Lung (tissue), 12 donors: ENCODE results near the gene CPT1A. TPM values are rescaled to one million over a fixed set of nuclear protein-coding genes. Genes with fewer than 3 reads are reported as not detected.

Experiments used
- ATAC-seq: fragments of 200-7000 bp; cut with Tn5 transposase; one replicate; pipeline ENCODE4 v1.9.1; 2020; ENCODE audit warnings: moderate number of reproducible peaks; ENCODE audit not compliant: insufficient read depth, low FRiP score
- DNase-seq, 3 donors: peaks; one replicate each; pipeline ENCODE4 v3.0.0-alpha.2; 2013 to 2017
- H3K27ac ChIP-seq, 2 donors: one replicate each; pipeline ENCODE4 v1.5.1; 2013; ENCODE audit warnings: mild to moderate bottlenecking in 2 of 2, moderate library complexity in 2 of 2, control low read depth in 1 of 2, inconsistent platforms in 1 of 2, low read depth in 1 of 2, low read length in 1 of 2
- H3K27me3 ChIP-seq, 3 donors: one replicate each; pipeline ENCODE4 v1.5.1; 2013; ENCODE audit warnings: low read length in 2 of 3; ENCODE audit not compliant: control insufficient read depth in 3 of 3, insufficient read depth in 3 of 3
- H3K36me3 ChIP-seq, 4 donors: one replicate each; pipeline ENCODE4 v1.5.1; 2013; ENCODE audit warnings: low read length in 4 of 4, mild to moderate bottlenecking in 1 of 4, moderate library complexity in 1 of 4; ENCODE audit not compliant: control insufficient read depth in 4 of 4, insufficient read depth in 4 of 4
- H3K4me1 ChIP-seq, 5 donors: one replicate each; pipeline ENCODE4 v1.5.1; 2013; ENCODE audit warnings: low read length in 5 of 5, mild to moderate bottlenecking in 2 of 5, moderate library complexity in 1 of 5; ENCODE audit not compliant: control insufficient read depth in 5 of 5, insufficient read depth in 5 of 5
- H3K4me3 ChIP-seq: one replicate; pipeline ENCODE4 v1.5.1; 2013; ENCODE audit warnings: mild to moderate bottlenecking, control low read depth, moderate library complexity
- H3K9ac ChIP-seq, 2 donors: one replicate each; pipeline ENCODE4 v1.5.1; 2013; ENCODE audit warnings: low read length in 2 of 2, control low read depth in 1 of 2; ENCODE audit not compliant: insufficient read depth in 1 of 2
- H3K9me3 ChIP-seq, 4 donors: one replicate each; pipeline ENCODE4 v1.5.1; 2013; ENCODE audit warnings: low read length in 3 of 4, mild to moderate bottlenecking in 1 of 4, moderate library complexity in 1 of 4; ENCODE audit not compliant: control insufficient read depth in 4 of 4, insufficient read depth in 3 of 4
- WGBS, 2 donors: extraction: QIAGEN DNeasy Blood & Tissue Kit; methylation state at CpG; one replicate each; pipeline ENCODE4 v1.1.7; 2013; 5-methylcytosine and 5-hydroxymethylcytosine counted together
- polyA plus RNA-seq, 2 donors: library from polyadenylated mRNA; stranded (reverse); fragments of 200-250 nt; gene quantifications; one replicate each; pipeline ENCODE4 v1.2.1, GENCODE V29; 2013
- total RNA-seq, 2 donors: library from RNA; depleted of rRNA in 1 of 2; stranded (reverse); fragments of >200 nt in 1 of 2; gene quantifications; one replicate each; pipeline ENCODE4 v1.2.1, GENCODE V29; 2014 to 2021
- TF ChIP-seq, protein P1 (sequence below): IDR thresholded peaks from 2 replicates; pipeline ENCODE4 v1.5.1; 2012; ENCODE audit warnings: mild to moderate bottlenecking; ENCODE audit errors: control extremely low read depth, extremely low read depth
- donor health status: control.
- donor health status: control.
- donor health status: Bipolar disorder and iron deficiency.
- donor health status: healthy.
- donor health status: DM: yes; HTN: yes; CAD: no.

Gene CPT1A
- total and polyA plus RNA-seq, 4 donors, result 17.0 to 51.7 (median 18.4) TPM

DNA sequence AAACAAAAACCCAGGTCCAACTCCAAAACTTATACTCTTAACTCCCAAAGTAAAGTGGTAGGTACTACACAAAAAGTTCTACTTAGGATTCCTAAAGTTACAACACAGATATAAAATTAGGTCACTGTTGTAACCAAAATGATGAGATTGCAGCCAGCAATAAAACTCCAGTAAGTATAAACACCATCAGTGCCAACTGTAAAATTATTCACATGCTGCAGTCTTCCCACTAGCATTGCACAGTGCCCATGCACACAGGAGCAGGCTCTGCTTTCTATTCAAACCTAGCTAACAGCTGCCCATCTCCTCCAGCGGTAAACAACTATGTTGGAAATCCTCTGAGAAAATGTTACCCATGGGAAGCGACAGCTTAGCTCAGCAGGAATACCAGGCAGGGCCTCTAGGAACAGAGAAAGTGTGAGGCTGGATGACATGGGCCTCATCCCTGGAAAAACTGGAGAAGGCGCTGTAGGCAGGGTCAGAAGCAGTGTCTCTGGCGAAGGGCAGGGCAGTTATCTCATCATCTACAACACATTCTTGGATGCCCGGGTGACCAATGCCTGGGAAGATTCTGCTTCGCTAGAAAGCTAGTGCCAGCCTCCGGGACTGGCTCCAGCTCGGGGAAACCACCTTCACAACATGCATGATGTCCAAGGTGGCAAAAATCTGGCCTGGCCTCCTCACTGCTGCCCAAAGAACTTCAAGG is 9.1 kb downstream of the CPT1A start:
- Histone ChIP-seq H3K9ac (peak overlapping the region in 1 of 2 donors; percentile 34), H3K27me3 (no peaks in the 10 kb centered on the region), H3K36me3 (peaks cover 0 to 13% (median 0%) of the 10 kb centered on the region in 4 donors), H3K9me3 (no peaks in the 10 kb centered on the region), H3K27ac (no peak overlapping the region), H3K4me1 (peaks cover 2 to 28% (median 11%) of the 10 kb centered on the region in 5 donors), H3K4me3 (no peak overlapping the region)
- WGBS, 2 donors, result 74 to 88% methylated on average over 8 of the region's 8 CpGs
- TF ChIP-seq, protein P1, sequence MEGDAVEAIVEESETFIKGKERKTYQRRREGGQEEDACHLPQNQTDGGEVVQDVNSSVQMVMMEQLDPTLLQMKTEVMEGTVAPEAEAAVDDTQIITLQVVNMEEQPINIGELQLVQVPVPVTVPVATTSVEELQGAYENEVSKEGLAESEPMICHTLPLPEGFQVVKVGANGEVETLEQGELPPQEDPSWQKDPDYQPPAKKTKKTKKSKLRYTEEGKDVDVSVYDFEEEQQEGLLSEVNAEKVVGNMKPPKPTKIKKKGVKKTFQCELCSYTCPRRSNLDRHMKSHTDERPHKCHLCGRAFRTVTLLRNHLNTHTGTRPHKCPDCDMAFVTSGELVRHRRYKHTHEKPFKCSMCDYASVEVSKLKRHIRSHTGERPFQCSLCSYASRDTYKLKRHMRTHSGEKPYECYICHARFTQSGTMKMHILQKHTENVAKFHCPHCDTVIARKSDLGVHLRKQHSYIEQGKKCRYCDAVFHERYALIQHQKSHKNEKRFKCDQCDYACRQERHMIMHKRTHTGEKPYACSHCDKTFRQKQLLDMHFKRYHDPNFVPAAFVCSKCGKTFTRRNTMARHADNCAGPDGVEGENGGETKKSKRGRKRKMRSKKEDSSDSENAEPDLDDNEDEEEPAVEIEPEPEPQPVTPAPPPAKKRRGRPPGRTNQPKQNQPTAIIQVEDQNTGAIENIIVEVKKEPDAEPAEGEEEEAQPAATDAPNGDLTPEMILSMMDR, result no peak
- ATAC-seq (no peak), DNase-seq (no peak)

- DNase-seq (no peak), ATAC-seq (no peak)
- no peaks in the 10 kb centered on the region for H3K27me3 ChIP-seq
- 77 to 87% methylated on average over 5 of the region's 5 CpGs for WGBS, 2 donors
- H3K4me3 ChIP-seq, result no peak overlapping the region
- H3K9ac ChIP-seq, result no peak overlapping the region
- H3K36me3 ChIP-seq, result peaks cover 0 to 13% (median 0%) of the 10 kb centered on the region in 4 donors
- no peak overlapping the region for H3K27ac ChIP-seq
- no peaks in the 10 kb centered on the region for H3K9me3 ChIP-seq
- TF ChIP-seq, protein P1, result no peak
- H3K4me1 ChIP-seq, result peaks cover 0 to 21% (median 6%) of the 10 kb centered on the region in 5 donors
Measured at GRCh38 chr11:68831124-68831523, 10.6 kb downstream of the CPT1A start.

GRCh38 chr11:68829581-68829980 is 12.1 kb downstream of the CPT1A start:
- no peaks in the 10 kb centered on the region for H3K27me3 ChIP-seq
- H3K27ac ChIP-seq, result no peak overlapping the region
- DNase-seq (no peak), ATAC-seq (no peak)
- H3K9me3 ChIP-seq, result no peaks in the 10 kb centered on the region
- no peak overlapping the region for H3K9ac ChIP-seq
- H3K4me1 ChIP-seq, result peaks cover 0 to 21% (median 6%) of the 10 kb centered on the region in 5 donors
- TF ChIP-seq, protein P1, result no peak
- peaks cover 0 to 13% (median 0%) of the 10 kb centered on the region in 4 donors for H3K36me3 ChIP-seq
- 68 to 82% methylated on average over 15 of the region's 15 CpGs for WGBS, 2 donors
- no peak overlapping the region for H3K4me3 ChIP-seq
